HEK293 (cell line): ENCODE measurements around the gene CPA5.

Experiments used
- ZNF146 ChIP-seq: fragments of 450-650 bp; formaldehyde crosslinking; IDR thresholded peaks from 2 replicates; pipeline ENCODE4 v1.5.1; 2016; ENCODE audit warnings: missing biosample characterization, missing genetic modification characterization
- ZNF274 ChIP-seq, 2 experiments: fragments of 200-500 bp in 1 of 2; fragments of 450-650 bp in 1 of 2; sonication (Bioruptor generic) in 1 of 2; formaldehyde crosslinking in 1 of 2; IDR thresholded peaks; 2 replicates each; pipeline versions ENCODE4 v1.5.1 to v1.6.1; 2014 to 2016; ENCODE audit warnings: borderline replicate concordance in 1 of 2, inconsistent platforms in 1 of 2, low read length in 1 of 2, missing biosample characterization in 1 of 2, missing genetic modification characterization in 1 of 2
- ZNF292 ChIP-seq: fragments of 450-650 bp; formaldehyde crosslinking; IDR thresholded peaks from 2 replicates; pipeline ENCODE4 v1.5.1; 2016; ENCODE audit warnings: low read depth, missing biosample characterization, missing genetic modification characterization, borderline replicate concordance
- ZNF701 ChIP-seq: fragments of 450-650 bp; formaldehyde crosslinking; IDR thresholded peaks from 2 replicates; pipeline ENCODE4 v1.5.1; 2016; ENCODE audit warnings: missing biosample characterization, missing genetic modification characterization
- TF ChIP-seq, protein P1 (sequence below): fragments of 450-650 bp; formaldehyde crosslinking; IDR thresholded peaks from 2 replicates; pipeline ENCODE4 v1.5.1; 2016; ENCODE audit warnings: missing biosample characterization, missing genetic modification characterization
- TF ChIP-seq, protein P2 (sequence below): fragments of 450-650 bp; formaldehyde crosslinking; IDR thresholded peaks from 2 replicates; pipeline ENCODE4 v1.5.1; 2016; ENCODE audit warnings: missing biosample characterization, missing genetic modification characterization

DNA sequence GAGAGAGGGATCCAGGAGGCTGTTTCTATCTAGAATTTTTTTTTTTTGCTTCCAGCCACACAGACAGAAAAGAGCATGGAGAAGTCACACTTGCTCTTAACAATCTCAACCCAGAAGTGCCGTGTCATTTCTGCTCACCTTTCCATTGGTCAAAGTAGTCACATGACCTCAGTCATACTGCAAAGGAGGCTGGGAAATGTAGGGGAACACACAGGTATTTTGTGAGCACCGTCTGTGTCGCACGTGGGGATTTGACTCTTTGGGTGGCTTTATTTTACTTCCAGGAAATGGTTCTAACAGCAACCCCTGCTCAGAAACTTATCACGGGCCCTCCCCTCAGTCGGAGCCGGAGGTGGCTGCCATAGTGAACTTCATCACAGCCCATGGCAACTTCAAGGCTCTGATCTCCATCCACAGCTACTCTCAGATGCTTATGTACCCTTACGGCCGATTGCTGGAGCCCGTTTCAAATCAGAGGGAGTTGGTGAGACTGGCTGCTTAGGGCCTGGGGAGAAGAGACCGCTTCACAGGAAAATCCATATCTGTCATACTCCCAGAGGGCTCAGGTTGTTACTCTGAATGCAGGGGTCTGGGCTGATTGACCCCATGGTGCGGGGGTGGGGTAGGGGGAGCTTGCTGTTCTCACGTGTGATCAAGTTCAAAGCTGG is 22.6 kb downstream of the CPA5 start:
- TF ChIP-seq, protein P1, sequence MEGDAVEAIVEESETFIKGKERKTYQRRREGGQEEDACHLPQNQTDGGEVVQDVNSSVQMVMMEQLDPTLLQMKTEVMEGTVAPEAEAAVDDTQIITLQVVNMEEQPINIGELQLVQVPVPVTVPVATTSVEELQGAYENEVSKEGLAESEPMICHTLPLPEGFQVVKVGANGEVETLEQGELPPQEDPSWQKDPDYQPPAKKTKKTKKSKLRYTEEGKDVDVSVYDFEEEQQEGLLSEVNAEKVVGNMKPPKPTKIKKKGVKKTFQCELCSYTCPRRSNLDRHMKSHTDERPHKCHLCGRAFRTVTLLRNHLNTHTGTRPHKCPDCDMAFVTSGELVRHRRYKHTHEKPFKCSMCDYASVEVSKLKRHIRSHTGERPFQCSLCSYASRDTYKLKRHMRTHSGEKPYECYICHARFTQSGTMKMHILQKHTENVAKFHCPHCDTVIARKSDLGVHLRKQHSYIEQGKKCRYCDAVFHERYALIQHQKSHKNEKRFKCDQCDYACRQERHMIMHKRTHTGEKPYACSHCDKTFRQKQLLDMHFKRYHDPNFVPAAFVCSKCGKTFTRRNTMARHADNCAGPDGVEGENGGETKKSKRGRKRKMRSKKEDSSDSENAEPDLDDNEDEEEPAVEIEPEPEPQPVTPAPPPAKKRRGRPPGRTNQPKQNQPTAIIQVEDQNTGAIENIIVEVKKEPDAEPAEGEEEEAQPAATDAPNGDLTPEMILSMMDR (tag by site-specific recombination) = no peak
- TF ChIP-seq ZNF274 (IDR thresholded peaks at IDR 0.05; ENCODE audit: low read length) (no peak), ZNF274 (tag by site-specific recombination; IDR thresholded peaks at IDR 0.05; ENCODE audit: borderline replicate concordance) (no peak), ZNF292 (tag by site-specific recombination) (no peak), ZNF701 (tag by site-specific recombination) (no peak), ZNF146 (tag by site-specific recombination) (no peak)
- TF ChIP-seq, protein P2, sequence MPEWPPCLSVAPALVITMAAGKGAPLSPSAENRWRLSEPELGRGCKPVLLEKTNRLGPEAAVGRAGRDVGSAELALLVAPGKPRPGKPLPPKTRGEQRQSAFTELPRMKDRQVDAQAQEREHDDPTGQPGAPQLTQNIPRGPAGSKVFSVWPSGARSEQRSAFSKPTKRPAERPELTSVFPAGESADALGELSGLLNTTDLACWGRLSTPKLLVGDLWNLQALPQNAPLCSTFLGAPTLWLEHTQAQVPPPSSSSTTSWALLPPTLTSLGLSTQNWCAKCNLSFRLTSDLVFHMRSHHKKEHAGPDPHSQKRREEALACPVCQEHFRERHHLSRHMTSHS (tag by site-specific recombination) = no peak
